Measurements from ENCODE around the gene NCOA3.

GRCh38 chr20:47676219-47676721 lies 174.6 kb downstream of the NCOA3 start:
- TF ChIP-seq CHD2 (IDR thresholded peaks at IDR 0.05; ENCODE audit: borderline replicate concordance, low read depth, low read length) = no peak
- TF ChIP-seq SMC3 (IDR thresholded peaks at IDR 0.05; ENCODE audit: borderline replicate concordance, low read length) = no peak
- no peak for TF ChIP-seq TCF12 (IDR thresholded peaks at IDR 0.05; ENCODE audit: low read depth, low read length)
- TF ChIP-seq TAF1 (IDR thresholded peaks at IDR 0.05; ENCODE audit: borderline replicate concordance, low read depth, low read length) = no peak
- TF ChIP-seq USF2 (IDR thresholded peaks at IDR 0.05; ENCODE audit: borderline replicate concordance, low read depth, low read length) = no peak
- no peak for TF ChIP-seq YY1 (IDR thresholded peaks at IDR 0.05; ENCODE audit: low read depth, low read length)
- no peak for TF ChIP-seq BMI1 (IDR thresholded peaks at IDR 0.05; ENCODE audit: borderline replicate concordance)
- TF ChIP-seq ETV6 (conservative IDR thresholded peaks at IDR 0.05 in 1 of 2, IDR thresholded peaks at IDR 0.05 in 1 of 2; ENCODE audit: borderline replicate concordance in 1 of 2, low read depth in 1 of 2) = no peak
- TF ChIP-seq, protein P1, sequence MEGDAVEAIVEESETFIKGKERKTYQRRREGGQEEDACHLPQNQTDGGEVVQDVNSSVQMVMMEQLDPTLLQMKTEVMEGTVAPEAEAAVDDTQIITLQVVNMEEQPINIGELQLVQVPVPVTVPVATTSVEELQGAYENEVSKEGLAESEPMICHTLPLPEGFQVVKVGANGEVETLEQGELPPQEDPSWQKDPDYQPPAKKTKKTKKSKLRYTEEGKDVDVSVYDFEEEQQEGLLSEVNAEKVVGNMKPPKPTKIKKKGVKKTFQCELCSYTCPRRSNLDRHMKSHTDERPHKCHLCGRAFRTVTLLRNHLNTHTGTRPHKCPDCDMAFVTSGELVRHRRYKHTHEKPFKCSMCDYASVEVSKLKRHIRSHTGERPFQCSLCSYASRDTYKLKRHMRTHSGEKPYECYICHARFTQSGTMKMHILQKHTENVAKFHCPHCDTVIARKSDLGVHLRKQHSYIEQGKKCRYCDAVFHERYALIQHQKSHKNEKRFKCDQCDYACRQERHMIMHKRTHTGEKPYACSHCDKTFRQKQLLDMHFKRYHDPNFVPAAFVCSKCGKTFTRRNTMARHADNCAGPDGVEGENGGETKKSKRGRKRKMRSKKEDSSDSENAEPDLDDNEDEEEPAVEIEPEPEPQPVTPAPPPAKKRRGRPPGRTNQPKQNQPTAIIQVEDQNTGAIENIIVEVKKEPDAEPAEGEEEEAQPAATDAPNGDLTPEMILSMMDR (IDR thresholded peaks at IDR 0.05 in 2 of 3, conservative IDR thresholded peaks at IDR 0.05 in 1 of 3; ENCODE audit: control insufficient read depth in 2 of 3, extremely low read depth in 1 of 3, insufficient read depth in 1 of 3, low read depth in 3 of 3, low read length in 3 of 3) = no peak
- no peak for TF ChIP-seq ELK1 (IDR thresholded peaks at IDR 0.05; ENCODE audit: low read depth, low read length)
- TF ChIP-seq MXI1 (IDR thresholded peaks at IDR 0.05; ENCODE audit: low read depth, low read length) = no peak
- TF ChIP-seq, protein P2, sequence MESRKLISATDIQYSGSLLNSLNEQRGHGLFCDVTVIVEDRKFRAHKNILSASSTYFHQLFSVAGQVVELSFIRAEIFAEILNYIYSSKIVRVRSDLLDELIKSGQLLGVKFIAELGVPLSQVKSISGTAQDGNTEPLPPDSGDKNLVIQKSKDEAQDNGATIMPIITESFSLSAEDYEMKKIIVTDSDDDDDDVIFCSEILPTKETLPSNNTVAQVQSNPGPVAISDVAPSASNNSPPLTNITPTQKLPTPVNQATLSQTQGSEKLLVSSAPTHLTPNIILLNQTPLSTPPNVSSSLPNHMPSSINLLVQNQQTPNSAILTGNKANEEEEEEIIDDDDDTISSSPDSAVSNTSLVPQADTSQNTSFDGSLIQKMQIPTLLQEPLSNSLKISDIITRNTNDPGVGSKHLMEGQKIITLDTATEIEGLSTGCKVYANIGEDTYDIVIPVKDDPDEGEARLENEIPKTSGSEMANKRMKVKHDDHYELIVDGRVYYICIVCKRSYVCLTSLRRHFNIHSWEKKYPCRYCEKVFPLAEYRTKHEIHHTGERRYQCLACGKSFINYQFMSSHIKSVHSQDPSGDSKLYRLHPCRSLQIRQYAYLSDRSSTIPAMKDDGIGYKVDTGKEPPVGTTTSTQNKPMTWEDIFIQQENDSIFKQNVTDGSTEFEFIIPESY (IDR thresholded peaks at IDR 0.05) = no peak

Data from GM12878 (cell line).